Measurements from ENCODE around the gene DUSP2. TPM values are rescaled to one million over a fixed set of nuclear protein-coding genes. Genes with fewer than 3 reads are reported as not detected.

DUSP2 gene
- total and polyA plus RNA-seq, 8 donors = 0.32 to 3.1 (median 1.3) TPM

- TF ChIP-seq CTCF (IDR thresholded peaks at IDR 0.05) = no peak
- intact Hi-C loops (cut with DNase I) = no loop called here
- DNase-seq = peak in 2 of 6 donors; percentile 24 to 47
These were observed 9.0 kb downstream of the DUSP2 start for GRCh38 chr2:96136129-96136720.

GRCh38 chr2:96135621-96136020 lies 9.6 kb downstream of the DUSP2 start:
- no peaks in the 10 kb centered on the region for H3K36me3 ChIP-seq
- no peaks in the 10 kb centered on the region for H3K9me3 ChIP-seq
- FAIRE-seq = no peak
- whole genome bisulfite sequencing, 2 donors = 76 to 81% methylated on average over 5 of the region's 5 CpGs
- no peaks in the 10 kb centered on the region for H3K4me1 ChIP-seq
- H3K4me3 ChIP-seq = no peak overlapping the region
- ATAC-seq = no peak
- intact Hi-C loops (cut with DNase I) = no loop called here
- no peak for TF ChIP-seq CTCF (IDR thresholded peaks at IDR 0.05)
- DNase-seq = peak in 2 of 6 donors; percentile 5 to 20
- H3K27ac ChIP-seq = no peak overlapping the region
- no peaks in the 10 kb centered on the region for H3K27me3 ChIP-seq

More at GRCh38 chr2:96136129-96136720, 9.0 kb downstream of the DUSP2 start:
- no peaks in the 10 kb centered on the region for H3K36me3 ChIP-seq
- FAIRE-seq = no peak
- H3K4me1 ChIP-seq = no peaks in the 10 kb centered on the region
- WGBS, 2 donors = 74 to 82% methylated on average over 8 of the region's 8 CpGs
- H3K9me3 ChIP-seq = no peaks in the 10 kb centered on the region
- H3K27me3 ChIP-seq = no peaks in the 10 kb centered on the region
- ATAC-seq = no peak
- H3K4me3 ChIP-seq = no peak overlapping the region
- no peak overlapping the region for H3K27ac ChIP-seq

GRCh38 chr2:96135171-96135570 lies 10.1 kb downstream of the DUSP2 start:
- no peak overlapping the region for H3K27ac ChIP-seq
- no peaks in the 10 kb centered on the region for H3K4me1 ChIP-seq
- TF ChIP-seq CTCF (IDR thresholded peaks at IDR 0.05) = no peak
- H3K9me3 ChIP-seq = no peaks in the 10 kb centered on the region
- H3K4me3 ChIP-seq = no peak overlapping the region
- FAIRE-seq (no peak), ATAC-seq (no peak), DNase-seq (peak in 2 of 6 donors; percentile 9 to 33)
- 84 to 87% methylated on average over 9 of the region's 9 CpGs for WGBS, 2 donors
- intact Hi-C loops (cut with DNase I) = no loop called here
- H3K27me3 ChIP-seq = no peaks in the 10 kb centered on the region
- no peaks in the 10 kb centered on the region for H3K36me3 ChIP-seq

GRCh38 chr2:96134421-96134820 lies 10.8 kb downstream of the DUSP2 start:
- Histone ChIP-seq H3K27me3 (no peaks in the 10 kb centered on the region), H3K4me3 (no peak overlapping the region), H3K36me3 (no peaks in the 10 kb centered on the region), H3K27ac (no peak overlapping the region), H3K9me3 (no peaks in the 10 kb centered on the region), H3K4me1 (no peaks in the 10 kb centered on the region)
- intact Hi-C loops (cut with DNase I) = no loop called here
- FAIRE-seq = no peak
- peak in 2 of 6 donors; percentile 7 to 55 for DNase-seq
- ATAC-seq = no peak
- WGBS, 2 donors = 69 to 71% methylated on average over 11 of the region's 11 CpGs
- TF ChIP-seq CTCF (IDR thresholded peaks at IDR 0.05) = no peak

Data from pancreas (tissue), 10 donors.